ENCODE data around the gene FLII. TPM values are rescaled to one million over a fixed set of nuclear protein-coding genes. Genes with fewer than 3 reads are reported as not detected.

The FLII gene
- total RNA-seq, 1 donor from 2014 or later = 203 TPM

DNA sequence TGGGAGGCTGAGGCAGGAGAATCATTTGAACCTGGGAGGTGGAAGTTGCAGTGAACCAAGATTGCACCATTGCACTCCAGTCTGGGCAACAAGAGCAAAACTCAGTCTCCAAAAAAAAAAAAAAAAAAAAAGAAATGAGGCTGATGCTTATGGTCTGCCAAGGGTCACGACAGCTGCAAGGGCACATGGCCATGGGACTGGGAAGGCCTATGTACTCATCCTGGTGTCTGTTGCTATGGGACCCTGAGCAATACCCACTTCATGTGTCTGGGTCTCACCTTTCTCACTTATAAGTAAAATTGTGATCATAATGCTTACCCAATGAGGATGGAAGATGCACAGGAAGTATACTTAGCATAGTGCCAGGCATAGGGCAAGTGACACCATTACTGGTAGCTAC, 18.5 kb upstream of the FLII start:
- H3K36me3 Mint-ChIP-seq (ENCODE audit: unreplicated experiment) = no peaks in the 10 kb centered on the region
- H3K27ac Mint-ChIP-seq (ENCODE audit: unreplicated experiment) = no peak overlapping the region
- H3K9me3 Mint-ChIP-seq (ENCODE audit: unreplicated experiment) = peaks cover 2% of the 10 kb centered on the region
- no peak for DNase-seq
- H3K4me3 Mint-ChIP-seq (ENCODE audit: unreplicated experiment) = no peak overlapping the region
- TF ChIP-seq, protein P1, sequence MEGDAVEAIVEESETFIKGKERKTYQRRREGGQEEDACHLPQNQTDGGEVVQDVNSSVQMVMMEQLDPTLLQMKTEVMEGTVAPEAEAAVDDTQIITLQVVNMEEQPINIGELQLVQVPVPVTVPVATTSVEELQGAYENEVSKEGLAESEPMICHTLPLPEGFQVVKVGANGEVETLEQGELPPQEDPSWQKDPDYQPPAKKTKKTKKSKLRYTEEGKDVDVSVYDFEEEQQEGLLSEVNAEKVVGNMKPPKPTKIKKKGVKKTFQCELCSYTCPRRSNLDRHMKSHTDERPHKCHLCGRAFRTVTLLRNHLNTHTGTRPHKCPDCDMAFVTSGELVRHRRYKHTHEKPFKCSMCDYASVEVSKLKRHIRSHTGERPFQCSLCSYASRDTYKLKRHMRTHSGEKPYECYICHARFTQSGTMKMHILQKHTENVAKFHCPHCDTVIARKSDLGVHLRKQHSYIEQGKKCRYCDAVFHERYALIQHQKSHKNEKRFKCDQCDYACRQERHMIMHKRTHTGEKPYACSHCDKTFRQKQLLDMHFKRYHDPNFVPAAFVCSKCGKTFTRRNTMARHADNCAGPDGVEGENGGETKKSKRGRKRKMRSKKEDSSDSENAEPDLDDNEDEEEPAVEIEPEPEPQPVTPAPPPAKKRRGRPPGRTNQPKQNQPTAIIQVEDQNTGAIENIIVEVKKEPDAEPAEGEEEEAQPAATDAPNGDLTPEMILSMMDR (IDR thresholded peaks at IDR 0.05; ENCODE audit: partially characterized antibody, unreplicated experiment) = no peak
- no peaks in the 10 kb centered on the region for H3K4me1 Mint-ChIP-seq (ENCODE audit: low read depth, unreplicated experiment)
- no peaks in the 10 kb centered on the region for H3K27me3 Mint-ChIP-seq (ENCODE audit: unreplicated experiment)

DNA sequence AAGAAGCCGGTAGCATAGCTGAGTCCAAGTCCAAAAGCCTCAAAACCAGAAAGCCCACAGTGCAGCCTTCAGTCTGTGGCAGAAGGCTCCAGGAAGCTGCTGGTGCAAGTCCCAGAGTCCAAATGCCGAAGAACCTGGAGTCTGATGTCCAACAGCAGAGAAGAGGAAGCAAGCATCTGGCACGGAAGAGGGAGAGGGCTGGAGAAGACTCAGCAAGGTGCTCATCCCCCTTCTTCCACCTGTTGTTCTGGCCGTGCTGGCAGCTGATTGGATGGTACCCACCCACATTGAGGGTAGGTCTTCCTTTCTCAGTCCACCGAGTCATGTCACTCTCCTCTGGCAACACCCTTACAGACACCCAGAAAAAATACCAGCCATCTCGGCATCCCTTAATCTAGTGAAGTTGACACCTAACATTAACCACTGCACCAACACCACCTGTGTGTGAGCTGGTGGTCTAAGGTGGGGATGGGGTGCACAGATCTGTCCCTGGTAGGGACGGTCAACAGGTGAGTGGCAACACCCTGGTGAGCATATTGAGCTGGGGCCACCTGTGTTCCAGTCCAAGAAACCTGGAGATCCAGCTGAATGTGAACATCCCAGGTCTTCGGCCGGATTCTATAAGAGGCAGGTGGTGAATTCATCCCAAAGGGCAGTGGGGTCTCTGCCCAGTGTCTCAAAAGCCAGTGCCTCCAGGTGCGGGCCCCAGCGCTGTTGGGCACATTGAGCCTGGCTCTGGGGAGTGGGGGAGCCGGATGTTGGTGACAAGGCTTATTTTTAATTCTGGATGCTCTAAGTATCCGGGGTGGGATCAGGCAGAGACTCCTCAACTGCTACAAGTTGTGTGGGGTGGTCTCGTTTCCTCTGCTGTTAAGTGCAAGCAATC, 11.8 kb upstream of the FLII start:
- Mint-ChIP-seq H3K9me3 (ENCODE audit: unreplicated experiment) (no peaks in the 10 kb centered on the region), H3K27ac (ENCODE audit: unreplicated experiment) (no peak overlapping the region), H3K4me1 (ENCODE audit: low read depth, unreplicated experiment) (no peaks in the 10 kb centered on the region), H3K27me3 (ENCODE audit: unreplicated experiment) (no peaks in the 10 kb centered on the region), H3K4me3 (ENCODE audit: unreplicated experiment) (no peak overlapping the region), H3K36me3 (ENCODE audit: unreplicated experiment) (no peaks in the 10 kb centered on the region)
- DNase-seq = no peak
- TF ChIP-seq, protein P1 (IDR thresholded peaks at IDR 0.05; ENCODE audit: partially characterized antibody, unreplicated experiment) = no peak

DNA sequence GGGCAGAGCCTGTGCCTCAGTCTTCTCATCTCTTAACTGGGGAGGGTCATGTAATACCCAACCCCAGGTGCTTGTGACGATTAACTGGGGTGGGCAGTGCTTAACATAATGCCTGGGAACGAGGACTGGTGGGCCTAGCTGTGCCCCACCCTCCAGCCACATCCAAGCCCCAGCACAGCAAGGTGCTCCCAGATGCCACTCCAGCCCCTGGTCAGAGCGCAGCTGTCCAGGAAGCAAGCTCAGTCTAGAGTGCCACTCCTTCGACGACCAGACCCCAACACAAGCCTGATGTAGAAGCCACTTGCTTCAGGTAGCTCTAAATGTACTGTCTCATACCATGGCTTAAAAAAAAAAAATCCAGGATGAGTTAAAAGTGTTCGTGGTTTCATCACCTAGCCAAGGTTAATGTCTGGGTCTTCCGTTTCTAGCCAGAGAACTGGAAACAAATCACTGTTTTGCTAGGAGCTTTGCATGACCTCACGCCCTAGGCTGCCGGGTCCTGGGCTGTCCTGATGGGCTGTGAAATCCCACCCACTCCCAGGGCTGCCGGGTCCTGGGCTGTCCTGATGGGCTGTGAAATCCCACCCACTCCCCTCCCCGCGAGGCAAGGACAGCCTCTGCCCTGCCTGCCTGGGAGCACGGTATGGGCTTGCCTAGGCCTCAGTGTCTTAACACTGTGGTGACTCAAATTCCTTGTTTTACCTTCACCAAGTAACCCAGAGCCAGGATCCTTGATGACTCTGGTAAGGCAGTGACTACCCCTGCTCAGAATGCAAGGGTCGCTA, 9.6 kb upstream of the FLII start:
- Mint-ChIP-seq H3K27me3 (ENCODE audit: unreplicated experiment) (no peaks in the 10 kb centered on the region), H3K27ac (ENCODE audit: unreplicated experiment) (peak overlapping the region; percentile 38), H3K36me3 (ENCODE audit: unreplicated experiment) (no peaks in the 10 kb centered on the region), H3K4me1 (ENCODE audit: low read depth, unreplicated experiment) (no peaks in the 10 kb centered on the region), H3K9me3 (ENCODE audit: unreplicated experiment) (no peaks in the 10 kb centered on the region), H3K4me3 (ENCODE audit: unreplicated experiment) (no peak overlapping the region)
- TF ChIP-seq, protein P1 (IDR thresholded peaks at IDR 0.05; ENCODE audit: partially characterized antibody, unreplicated experiment) = no peak
- peak; percentile 56 for DNase-seq

DNA sequence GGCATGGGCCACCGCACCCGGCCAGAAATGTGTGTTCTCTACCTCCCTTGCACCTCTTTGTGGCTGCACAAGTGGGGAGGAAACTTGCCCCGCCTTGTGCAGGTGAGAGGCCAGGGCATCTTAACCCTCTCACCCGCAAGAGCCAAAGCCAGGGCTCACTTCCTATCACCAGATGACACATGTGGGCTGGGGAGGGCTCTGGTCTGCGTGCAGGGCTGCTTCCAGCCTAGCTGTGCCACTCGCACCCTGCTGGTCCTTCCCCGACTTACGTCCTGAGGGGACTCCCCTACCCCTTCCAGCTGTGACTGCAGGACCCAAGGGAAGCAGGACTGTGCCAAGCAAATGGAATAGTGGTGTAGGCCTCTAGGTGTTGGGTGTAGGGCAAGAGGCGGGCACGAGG, 8.8 kb upstream of the FLII start:
- H3K9me3 Mint-ChIP-seq (ENCODE audit: unreplicated experiment) = no peaks in the 10 kb centered on the region
- no peaks in the 10 kb centered on the region for H3K4me1 Mint-ChIP-seq (ENCODE audit: low read depth, unreplicated experiment)
- DNase-seq = no peak
- TF ChIP-seq, protein P1 (IDR thresholded peaks at IDR 0.05; ENCODE audit: partially characterized antibody, unreplicated experiment) = no peak
- H3K4me3 Mint-ChIP-seq (ENCODE audit: unreplicated experiment) = no peak overlapping the region
- H3K27ac Mint-ChIP-seq (ENCODE audit: unreplicated experiment) = no peak overlapping the region
- no peaks in the 10 kb centered on the region for H3K36me3 Mint-ChIP-seq (ENCODE audit: unreplicated experiment)
- no peaks in the 10 kb centered on the region for H3K27me3 Mint-ChIP-seq (ENCODE audit: unreplicated experiment)
